ELR (cell line): ENCODE data around the gene MX1.

ENCODE experiments used
- DNase-seq: peaks from one replicate; pipeline ENCODE4 v3.0.0-alpha.2; 2015; ENCODE audit warnings: low read depth

The MX1 gene, protein sequence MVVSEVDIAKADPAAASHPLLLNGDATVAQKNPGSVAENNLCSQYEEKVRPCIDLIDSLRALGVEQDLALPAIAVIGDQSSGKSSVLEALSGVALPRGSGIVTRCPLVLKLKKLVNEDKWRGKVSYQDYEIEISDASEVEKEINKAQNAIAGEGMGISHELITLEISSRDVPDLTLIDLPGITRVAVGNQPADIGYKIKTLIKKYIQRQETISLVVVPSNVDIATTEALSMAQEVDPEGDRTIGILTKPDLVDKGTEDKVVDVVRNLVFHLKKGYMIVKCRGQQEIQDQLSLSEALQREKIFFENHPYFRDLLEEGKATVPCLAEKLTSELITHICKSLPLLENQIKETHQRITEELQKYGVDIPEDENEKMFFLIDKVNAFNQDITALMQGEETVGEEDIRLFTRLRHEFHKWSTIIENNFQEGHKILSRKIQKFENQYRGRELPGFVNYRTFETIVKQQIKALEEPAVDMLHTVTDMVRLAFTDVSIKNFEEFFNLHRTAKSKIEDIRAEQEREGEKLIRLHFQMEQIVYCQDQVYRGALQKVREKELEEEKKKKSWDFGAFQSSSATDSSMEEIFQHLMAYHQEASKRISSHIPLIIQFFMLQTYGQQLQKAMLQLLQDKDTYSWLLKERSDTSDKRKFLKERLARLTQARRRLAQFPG

DNA sequence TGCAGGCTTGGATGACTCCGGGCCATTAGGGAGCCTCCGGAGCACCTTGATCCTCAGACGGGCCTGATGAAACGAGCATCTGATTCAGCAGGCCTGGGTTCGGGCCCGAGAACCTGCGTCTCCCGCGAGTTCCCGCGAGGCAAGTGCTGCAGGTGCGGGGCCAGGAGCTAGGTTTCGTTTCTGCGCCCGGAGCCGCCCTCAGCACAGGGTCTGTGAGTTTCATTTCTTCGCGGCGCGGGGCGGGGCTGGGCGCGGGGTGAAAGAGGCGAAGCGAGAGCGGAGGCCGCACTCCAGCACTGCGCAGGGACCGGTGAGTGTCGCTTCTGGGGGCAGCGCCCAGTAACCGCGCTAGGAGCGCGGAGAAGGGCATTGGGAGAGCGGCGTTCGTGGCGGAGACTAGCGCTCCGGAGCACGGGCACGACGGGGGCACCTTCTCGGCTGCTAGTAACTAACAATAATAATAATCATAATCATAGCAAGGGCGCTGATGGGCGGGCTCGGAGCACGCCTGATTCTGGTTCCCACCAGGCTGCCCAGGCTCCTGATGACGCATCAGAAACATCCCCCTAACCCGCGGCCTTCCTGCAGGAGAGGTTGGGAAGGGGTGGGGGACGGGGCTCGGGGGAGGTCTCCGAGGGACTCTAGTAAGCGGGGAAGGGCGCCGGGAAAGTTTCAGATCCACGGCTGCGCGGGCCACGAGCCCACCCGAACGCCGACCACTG is at the start of gene MX1:
MX1 (plus strand) TSS at position 286 of the 722 bp plus-strand sequence. CDS start 5,832 bp downstream, outside the sequence.
- peak; percentile 60 for DNase-seq

DNA sequence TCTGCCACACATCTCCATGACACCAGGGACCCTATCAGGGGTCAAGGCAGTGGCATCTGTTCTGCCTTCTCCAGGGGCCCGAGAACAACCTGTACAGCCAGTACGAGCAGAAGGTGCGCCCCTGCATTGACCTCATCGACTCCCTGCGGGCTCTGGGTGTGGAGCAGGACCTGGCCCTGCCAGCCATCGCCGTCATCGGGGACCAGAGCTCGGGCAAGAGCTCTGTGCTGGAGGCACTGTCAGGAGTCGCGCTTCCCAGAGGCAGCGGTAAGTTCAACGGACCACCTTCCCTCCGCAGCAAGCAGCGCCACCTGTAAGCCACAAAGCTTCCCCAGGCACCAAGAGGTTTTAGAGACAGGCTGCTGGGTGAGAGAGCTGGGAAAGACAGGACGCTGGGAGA is 48.3 kb upstream of the MX1 start:
- DNase-seq, result no peak

DNA sequence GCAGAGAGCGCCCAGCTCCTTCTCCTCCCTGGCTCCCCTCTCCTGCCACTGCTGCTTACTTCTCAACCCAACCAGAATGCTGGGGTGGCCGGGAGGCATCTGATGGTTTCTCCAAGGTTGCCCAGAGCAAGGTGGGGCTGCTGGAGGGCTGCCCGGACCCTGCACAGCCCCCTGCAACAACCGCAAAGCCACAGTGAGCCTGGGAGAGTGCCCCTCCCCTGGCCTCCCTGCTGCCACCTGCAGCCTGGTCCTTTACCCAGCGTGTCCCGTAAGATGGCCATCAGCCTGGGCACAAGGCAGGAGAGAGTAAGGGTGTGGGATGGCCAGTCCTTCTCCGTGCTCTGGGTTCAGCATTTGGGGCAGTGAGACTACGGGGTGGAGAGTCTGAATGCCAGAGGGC is 47.2 kb upstream of the MX1 start:
- no peak for DNase-seq

DNA sequence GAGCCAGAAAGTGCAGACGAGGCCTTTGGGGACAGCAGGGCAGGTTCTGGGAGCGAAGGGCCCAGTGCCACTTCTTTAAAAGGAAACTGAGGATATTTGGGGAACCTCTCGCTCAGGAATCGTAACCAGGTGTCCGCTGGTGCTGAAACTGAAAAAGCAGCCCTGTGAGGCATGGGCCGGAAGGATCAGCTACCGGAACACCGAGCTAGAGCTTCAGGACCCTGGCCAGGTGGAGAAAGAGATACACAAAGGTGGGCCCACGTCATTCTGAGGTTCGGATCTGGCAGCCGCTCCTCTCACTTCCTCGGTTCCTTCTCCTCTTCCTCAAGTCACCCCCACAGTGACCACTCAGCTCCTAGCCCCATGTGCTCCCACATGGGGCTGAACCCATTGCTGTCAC is 46.1 kb upstream of the MX1 start:
- no peak for DNase-seq

DNA sequence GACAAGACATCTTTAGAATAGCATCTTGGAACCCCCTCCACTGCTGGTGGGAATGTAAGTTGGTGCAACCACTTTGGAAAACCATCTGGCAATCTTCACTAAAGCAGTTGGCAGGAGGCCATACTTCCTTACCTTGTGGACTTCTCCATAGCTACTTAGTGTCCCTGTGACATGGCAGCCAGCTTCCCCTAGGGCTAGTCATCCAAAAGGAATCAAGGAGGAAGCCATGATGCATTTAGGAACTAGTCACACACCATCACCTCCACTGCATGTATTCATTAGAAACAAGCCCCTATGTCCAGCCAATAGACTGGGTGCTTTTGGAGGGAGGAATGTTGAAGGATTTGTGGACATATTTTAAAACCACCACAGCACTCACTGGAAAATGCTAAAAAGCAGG is 44.3 kb upstream of the MX1 start:
- DNase-seq, result peak; percentile 8

DNA sequence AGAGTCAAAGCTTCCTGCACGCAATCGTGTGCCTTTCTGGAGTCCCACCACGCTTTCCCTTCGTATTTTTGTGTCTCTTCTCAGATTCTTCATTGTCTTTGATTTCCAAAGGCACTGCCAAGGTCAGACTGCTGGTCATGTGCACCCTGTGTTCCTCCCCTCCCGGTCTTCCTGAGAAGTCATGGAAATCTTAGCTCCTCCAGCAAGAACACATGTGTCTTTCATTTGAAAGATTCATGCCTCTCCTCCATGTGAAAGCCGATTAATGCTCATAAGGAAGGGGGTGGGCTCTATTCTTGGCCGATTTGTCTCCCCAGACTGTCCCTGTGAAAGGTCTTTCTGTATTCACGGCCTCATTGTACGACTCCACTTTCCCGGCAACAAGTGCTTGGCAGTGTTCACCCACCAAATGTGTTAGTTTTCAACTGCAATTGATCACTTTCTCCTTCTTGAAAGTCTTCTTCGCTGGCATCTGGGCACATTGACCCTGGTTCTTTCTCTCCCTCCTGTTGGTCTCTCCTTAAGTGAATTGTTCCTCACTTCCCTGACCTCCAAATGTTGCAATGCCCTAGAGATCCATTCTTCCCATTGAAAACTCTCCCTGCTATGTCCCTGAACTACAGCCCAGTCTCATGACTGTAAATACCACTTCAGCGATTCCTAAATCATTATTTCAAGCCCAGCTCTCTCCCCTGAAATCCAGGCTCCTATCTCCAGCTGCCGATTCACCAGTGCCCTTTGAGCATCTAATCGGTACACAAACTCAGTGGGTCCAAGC is 38.8 kb upstream of the MX1 start:
- no peak for DNase-seq

DNA sequence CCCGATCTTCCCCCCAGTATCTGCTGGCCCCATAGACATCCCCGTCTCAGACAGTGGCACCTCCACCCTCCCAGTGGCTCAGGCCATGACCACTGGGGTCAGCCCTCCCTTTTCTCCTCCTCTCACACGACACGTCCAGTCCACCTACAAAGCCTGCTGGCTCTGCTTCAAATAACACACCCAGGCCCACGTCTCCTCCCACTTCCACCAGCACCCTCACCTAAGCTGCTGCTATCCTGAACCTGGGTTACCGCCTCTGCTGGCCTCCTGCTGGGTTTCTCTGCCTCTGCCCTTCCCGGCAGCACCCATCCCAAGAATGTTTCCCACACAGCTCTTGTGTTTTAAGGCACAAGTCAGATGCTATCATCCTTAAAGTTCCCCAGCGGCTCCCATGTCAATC is 38.2 kb upstream of the MX1 start:
- DNase-seq, result no peak

DNA sequence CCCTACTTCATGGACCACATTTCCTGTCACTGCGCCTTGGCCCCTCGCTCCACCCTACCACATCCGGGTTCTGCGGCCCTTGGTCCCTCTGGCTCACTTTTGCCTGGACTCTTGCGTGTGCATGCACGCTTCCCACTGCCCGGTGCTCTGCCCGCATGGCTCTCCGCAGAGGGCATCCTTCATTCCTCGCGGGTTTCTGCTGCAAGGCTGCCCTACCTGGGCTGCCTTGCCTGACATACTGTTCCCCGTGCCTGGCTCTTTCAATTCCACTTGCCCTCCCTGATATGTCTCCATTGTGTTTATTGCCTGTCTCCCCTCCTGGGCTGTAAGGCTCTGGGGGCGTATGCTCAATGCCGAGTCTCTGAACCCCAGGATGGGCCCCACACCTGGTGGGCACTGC is 37.8 kb upstream of the MX1 start:
- DNase-seq, result no peak

DNA sequence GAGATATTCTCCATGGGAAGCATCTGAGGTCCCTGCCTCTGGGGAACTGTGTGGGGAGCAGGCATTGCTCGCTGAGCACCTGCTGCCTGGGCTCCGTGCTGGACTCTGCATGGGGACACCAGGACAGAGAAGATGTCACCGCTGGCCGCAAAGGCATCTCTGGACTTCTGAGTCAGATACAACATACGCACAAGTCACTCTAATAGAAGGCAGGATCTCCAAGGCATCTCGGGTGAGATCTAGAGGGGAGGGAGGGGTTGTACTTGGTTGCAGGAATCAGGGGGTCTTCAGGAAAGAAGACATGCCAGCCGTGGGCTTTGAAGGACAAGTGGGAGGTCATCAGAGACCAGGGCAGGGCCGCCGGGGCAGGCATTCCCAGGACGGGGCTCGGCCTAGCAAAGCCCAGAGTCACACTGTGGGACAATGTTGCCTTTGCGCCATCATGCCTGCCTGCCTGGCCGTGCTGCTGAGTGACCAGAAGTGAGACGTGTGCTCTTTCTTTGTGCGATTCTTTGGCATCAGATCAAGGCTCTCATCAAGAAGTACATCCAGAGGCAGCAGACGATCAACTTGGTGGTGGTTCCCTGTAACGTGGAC is 35.9 kb upstream of the MX1 start:
- no peak for DNase-seq

DNA sequence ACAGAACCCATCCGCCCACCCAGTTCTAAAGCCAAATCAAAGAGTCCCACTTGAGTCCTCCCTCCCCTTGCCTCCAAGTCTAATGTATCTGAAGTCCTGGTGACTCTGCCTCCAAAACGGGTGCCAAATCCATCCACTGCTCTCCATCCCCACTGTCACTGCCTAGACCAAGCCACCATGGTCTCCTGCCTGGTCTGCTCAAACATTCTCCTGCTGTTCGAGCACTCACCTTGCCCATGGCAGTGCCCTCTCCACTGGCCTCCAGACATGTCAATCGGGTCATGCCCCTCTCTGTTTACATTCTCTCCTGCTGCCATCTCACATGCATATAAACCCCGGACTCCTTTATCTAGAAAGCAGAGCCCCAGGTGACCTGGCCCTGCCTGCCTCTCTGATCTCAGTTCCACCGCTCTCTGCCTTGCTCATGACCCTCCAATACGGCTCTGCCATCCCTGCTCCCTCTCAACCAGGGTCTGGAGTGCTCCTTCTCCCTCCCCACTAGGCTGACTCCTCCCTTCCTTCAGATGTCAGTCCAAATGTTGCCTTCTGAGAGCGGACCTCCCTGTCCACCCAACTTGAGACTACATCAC is 32.1 kb upstream of the MX1 start:
- no peak for DNase-seq

DNA sequence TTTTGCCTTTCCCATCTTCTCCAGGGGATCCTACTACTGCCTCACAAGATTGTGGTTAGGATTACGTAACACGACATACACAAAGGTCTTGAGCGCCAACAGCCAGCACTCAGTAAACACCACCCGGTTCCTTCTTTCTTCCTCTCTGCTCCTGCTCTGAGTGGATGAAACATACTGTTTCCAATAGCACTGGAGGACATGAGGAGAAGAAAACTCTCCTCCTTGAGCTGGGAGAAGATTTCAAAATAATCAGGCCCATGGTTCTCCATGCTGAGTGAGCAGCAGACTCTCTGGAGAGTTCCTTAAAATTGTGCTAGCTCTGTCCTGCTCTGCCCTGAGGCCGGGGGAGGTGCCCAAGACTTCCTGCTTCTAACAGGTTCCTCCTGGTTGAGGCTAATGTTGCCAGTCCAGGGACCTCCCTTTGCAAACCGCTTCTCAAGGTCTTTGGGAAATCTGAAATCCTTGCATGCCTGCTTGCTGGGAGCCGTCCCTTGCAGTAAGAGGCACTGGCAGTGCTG is 29.4 kb upstream of the MX1 start:
- DNase-seq, result no peak

DNA sequence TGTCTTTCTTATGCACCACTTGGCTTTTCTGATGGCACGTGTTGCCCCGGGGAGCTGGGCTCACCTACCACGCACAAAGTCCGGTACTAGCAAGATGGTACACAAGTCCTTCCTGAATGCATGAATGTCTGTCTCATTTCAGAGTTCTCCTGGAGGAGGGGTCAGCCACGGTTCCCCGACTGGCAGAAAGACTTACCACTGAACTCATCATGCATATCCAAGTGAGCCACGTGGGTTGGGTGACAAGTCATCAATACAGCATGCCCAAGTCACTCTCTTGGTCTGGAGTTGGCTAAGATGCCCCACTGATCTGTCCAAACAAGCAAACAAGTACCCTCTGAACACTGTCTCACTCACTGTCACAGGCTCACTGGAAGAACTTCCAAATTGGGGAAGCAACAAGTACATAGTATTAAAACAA is 28.6 kb upstream of the MX1 start:
- no peak for DNase-seq

DNA sequence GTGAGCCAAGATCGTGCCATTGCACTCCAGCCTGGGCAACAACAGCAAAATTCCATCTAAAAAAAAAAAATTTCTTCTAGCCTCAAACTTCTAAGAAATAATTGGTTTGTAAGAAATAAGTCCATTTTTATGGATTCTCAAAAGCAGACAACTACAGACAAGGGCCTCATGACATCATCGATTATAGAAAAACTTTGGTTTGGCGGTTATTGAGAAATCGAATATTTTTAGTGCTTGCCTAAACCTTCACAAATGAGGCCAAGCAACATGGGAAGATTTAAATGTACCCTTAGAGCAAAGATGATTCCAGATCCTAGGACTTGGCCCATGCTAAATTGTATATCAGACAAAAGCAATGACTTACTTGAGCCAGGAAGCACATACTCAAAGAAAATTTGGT is 27.8 kb upstream of the MX1 start:
- no peak for DNase-seq

DNA sequence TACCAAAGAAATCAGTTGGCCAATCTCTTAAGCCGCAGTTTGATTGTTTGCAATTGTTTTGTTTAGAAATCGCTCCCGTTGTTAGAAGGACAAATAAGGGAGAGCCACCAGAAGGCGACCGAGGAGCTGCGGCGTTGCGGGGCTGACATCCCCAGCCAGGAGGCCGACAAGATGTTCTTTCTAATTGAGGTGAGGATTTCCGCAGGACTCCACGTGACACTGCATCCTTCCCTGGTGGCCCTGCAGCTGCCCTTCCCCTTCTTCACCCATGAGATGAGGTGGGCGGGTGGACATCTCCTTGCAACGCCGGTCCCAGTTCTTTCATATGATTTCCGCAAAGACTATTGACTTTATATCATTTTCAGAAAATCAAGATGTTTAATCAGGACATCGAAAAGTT is 27.2 kb upstream of the MX1 start:
- no peak for DNase-seq

DNA sequence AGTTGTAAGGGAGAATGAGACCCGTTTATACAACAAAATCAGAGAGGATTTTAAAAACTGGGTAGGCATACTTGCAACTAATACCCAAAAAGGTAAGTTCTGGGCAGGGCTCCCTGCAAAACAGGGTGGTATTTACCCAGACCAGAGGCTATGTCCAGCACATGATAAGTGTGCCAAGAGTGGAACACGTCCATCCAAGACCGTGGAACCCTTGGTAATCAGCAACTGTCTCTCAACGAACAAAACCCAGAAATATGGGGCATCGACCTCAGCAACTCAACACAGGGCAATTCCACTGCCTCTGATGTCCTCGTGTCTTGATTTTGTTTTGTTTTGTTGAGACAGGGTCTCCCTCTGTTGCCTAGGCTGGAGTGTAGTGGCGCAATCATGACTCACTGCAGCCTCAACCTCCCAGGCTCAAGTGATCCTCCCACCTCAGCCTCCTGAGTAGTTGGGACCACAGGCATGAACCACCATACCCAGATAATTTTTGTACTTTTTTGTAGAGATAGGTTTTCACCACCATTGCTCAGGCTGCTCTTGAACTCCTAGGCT is 26.7 kb upstream of the MX1 start:
- DNase-seq, result no peak

DNA sequence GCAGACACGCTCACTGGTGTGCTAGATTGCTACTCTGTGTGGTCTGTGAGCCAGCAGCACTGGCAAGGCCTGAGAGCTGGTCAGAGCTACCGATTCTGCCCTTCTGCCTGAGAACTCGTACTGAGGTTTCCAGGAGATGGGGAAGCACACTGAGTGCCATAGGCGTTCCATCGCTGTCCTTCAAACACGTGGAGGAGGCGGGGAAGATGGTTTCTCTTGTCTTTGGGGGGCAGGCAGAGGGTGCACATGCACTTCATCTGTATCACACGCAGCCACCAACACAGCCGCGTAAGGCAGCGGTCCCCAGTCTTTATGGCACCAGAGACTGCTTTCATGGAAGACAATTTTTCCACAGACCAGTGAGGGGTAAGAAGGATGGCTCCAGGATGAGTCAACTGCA is 23.8 kb upstream of the MX1 start:
- no peak for DNase-seq

DNA sequence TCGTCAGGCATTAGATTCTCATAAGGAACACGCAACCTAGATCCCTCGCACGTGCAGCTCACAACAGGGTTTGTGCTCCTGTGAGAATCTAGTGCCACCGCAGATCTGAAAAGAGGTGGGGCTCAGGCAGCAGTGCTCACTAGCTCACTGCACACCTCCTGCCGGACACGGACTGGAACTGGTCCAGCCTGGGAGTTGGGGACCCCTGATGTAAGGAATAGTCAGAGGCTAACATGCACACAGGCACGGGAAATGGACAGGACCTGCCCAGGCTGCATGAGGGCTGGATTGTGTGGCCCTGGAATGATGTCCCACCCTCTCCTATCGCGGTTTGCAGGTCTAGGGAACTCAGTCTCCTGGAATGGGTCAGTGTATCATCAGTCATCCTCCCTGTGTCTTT is 23.2 kb upstream of the MX1 start:
- DNase-seq, result no peak

DNA sequence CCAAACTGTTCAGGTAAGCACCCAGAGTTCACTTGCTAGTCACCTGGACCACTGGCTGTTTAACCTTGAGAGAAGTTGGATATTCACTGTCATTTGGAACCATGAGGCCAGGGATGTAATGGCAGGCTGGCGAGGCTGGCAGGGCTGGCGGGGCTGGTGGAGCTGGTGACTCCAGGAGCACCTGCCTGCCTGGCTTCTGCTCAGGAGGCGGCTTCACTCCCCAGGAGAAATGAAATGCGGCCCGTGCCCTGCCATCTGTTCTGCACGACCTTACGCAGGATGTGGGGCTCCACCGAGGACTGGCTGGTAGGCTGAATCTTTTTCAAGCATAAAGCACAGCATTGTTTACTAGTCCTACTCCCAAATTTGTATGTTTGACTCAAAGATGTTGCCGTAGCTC is 22.7 kb upstream of the MX1 start:
- DNase-seq, result no peak

DNA sequence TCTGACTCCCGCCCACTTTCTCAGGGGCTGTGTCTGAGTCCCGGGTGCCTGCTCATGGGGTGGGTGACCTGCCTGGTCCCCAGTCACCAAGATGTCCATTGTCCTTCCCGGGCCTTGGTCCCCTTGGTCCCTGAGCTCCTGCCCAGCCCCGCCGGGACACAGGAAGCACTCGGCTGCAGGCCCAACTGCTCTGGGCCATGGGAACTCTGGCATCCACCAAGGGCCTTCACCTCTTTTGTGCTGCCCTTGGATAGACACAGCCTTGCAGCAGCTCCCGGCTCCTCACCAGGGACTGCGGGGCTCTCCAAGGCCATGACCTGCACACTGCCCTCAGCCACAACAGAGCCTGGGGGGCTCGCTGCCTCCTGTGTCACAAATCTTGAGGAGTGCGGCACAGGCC is 22.1 kb upstream of the MX1 start:
- no peak for DNase-seq

DNA sequence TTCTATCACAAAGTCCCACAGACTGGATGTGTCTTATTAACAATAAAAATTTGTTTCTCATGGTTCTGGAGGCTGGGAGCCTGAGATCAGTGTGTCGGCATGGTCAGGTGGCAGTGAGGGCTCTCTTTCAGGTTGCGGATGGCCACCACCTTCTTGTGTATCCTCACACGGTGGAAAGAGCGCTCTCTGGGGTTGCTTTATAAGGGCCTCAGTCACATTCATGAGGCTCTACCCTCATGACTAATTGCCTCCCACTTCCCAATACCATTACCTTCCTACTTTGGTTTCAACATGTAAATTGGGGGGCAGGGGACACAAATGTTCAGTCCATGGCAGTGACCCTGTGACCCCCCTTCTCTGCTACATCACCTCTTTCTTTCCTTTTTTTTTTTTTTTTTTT is 20.7 kb upstream of the MX1 start:
- no peak for DNase-seq

DNA sequence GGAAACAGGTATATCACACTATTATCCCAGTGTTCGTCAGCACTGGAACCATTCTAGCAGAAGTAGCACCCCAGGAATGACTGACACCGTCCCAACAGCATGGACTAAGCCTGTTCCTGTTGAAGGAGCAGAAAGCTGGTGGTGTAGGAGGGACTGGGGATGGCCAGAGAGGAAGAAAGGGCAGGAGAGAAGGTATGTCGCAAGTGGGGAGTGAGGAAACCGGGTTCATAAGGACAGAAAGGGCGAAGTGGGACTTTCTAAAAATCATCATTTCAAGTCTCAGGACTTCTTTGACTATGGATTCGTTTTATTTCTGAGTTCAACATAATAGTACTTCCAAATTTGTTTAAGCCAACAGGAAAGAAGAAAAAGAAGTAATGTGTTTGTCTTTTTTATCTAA is 19.7 kb upstream of the MX1 start:
- no peak for DNase-seq
